Measurements from ENCODE around the gene AK8. TPM values are rescaled to one million over a fixed set of nuclear protein-coding genes. Genes with fewer than 3 reads are reported as not detected.

AK8 gene
- polyA plus RNA-seq, 4 donors, result 3.2 to 4.4 (median 4.1) TPM

DNA sequence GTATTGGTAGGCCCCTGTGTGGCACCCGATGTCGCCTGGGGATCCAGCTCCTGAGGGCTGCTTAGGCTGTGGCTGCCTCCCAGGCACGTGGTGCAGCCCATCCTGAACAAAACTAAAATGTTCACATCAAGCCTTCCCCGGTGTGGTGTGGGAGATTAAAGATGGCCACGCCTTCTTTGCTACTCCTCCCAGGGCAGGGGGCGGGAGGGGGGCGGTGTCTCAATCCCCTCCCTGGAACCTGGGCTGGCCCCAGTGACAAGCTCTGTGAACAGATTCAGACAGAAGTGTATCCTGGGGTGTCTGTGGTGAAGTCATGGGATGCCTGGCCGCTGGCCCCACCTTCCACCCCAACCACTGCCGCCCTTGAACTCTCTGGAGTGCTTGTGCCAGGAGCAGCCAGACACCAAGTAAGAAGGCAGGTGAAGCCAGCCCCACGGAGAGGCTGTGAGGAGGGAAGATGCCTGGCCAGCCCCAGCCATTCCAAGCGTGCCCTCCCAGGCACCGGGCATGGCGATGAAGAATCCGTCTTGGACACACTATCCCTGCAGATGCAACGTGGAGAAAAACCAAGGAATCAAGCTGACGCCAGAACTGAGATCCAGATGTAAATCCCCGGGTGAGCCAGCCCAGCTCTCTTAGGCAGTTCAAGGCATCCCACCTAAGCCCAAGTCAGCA, 75.8 kb downstream of the AK8 start:
- no peak for DNase-seq (ENCODE audit: low read depth in 4 of 4, low spot score in 3 of 4)

DNA sequence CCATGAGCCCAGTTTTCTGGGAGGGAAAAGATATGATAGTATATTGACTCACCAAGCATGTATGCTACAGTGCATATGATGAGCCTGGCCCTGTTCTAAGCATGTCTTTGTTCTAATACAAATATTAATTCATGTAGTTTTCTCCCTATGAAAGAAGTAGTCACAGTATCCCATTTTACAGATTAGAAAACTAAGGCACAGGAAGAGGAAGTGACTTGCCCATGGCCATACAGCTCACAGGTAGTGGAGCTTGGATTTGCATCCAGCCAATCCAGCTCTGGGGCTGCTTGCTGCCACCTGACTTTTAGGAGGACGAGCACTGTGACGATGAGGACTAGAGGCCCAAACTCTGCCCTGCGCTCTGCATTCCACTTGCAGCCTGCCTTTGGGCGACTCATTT, 76.4 kb downstream of the AK8 start:
- DNase-seq (ENCODE audit: low read depth in 4 of 4, low spot score in 3 of 4), result no peak

DNA sequence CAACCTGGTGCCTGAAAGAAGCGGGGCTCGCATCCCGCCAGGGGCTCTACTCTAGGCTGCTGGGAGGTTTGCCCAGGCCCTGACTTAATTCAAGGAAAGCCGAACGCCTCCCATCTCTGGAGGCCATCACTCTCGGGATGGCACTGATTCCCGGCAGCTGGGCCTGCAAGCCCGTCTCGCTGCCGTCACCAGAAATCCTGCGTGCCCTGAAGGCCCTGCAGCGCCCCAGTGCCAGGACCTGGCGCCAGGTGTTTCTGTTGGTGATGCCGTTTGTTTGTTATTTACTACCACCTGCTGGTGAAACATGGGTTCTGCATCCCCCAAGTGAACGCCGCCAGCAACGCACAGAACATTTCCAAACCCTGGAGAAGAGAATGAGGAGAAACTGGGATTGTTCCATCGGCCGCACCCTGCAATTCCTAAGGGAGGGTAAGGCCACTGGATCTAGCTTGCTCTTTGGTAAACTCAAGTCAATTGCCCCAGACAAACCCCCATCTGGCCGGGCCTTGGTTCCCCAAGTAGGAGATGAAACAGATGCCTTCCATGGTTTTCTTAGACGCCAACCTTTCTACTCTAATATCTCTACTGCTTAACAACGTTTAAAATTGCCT, 77.9 kb downstream of the AK8 start:
- peak; percentile 28 to 45 (median 39) for DNase-seq (ENCODE audit: low read depth in 4 of 4, low spot score in 3 of 4)

DNA sequence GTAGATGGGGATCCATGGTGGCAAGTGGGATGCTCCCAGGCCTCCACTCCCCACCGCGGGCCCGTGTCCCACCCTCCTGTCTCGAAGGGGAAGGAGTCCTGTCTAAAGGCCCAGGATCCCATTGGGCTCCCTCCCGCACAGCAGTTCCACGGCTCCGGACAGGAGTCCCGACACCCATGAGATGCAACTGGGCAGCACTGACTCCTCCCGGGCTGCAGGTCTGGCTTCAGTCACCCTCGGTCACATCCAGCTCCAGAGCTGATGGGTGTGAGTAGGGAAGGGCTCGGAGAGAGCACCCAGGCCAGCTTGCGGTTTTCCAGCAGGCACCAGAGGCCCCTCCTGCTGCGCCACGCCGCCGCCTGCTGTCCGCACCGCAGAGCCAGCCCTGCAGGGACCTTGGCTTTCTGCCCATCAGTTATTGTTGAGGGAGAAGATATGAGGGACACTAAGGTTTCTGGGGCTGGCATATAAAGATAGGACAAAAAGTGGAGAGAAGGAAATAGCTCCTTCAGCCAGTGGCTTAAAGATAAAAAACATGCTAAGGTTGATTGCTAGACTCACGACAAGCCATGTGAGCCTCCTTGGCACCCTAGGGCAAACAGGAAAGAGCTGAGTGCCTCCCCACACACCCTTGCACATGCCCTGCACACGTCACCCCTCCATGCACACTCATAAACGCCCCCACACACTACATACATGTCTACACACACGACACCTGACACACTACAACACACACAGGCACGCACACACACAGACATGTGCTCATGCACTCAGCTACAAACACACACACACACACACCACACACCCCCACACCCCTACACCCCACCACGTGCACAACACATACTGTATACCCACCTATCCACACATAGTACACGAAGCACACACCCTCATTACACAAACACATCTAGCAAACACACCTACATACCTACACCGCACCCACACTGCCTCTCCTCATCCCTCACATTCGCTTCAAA, 79.0 kb downstream of the AK8 start:
- no peak for DNase-seq (ENCODE audit: low read depth in 4 of 4, low spot score in 3 of 4)

DNA sequence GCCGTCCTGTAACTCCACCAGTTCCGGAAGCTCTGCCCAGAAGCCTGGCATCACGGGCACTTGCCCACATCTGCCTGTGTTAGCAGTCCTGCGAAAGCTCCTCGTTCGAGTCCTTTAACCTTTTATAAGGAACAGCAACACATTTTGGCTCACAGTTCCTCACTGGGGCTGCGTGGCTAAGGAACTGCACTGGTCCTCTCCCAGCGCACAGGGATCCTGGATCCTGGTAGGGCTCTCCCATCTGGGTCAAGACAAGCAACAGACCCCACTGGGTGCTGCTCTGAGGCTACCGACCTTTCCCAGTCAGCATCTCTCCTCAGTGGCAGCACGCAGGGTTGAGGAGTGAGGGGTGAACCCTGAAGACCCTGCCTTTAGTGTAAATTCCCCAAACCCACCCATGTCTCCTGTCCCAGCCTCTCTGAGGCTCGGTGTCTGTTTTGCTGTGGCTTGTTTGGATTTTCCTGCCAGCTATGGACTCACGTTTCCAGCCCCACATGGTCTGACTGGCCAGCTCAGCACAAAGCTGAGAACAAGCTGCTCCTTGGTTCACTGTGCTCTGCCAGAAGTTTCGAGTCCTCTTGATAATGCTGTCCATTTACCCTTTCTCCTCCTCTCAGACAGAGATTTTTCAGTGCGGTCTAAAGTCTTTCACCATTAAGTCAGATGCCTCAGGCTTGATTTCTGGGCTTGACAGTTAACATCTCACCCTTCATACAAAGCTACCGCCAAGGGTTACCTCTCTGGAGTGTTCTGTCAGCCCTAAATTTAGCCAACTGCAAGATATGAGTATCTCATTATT, 80.0 kb downstream of the AK8 start:
- DNase-seq (ENCODE audit: low read depth in 4 of 4, low spot score in 3 of 4), result no peak

DNA sequence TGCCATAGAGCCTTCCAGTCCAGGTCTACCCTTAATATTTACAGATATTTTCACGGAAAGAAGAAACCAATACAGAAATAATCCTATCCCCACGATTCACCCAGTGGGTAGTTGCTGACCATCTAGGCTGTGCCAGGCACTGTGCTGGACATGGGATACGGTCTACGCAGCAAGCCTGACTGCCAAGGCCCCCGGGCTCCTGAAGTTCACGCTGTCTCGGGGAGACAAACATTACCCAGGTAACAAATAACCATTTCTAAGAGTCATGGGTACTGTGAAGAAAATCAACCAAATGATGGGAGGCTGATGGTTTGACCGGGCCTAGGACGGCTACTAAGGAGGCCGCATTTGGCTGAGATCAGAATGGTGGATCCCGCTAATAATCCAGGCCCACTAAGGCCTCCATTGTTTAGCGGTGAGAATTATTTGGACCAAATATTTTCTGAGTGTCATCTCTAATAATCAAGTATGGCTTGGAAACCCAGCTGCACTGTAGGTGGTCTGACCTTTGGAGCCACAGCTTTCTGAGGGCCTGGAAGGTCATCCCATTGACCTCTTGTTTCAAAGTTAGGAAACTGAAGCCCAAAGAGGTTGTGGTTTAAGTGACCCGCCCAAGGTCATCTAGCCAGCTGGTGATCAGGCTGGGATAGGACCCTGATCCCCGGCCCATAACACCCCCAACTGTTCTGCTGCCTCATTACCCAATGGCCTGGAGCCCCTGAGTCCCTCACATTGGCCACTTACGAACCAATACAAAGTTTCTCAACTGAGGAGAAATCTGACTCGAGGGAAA, 82.4 kb downstream of the AK8 start:
- no peak for DNase-seq (ENCODE audit: low read depth in 4 of 4, low spot score in 3 of 4)

DNA sequence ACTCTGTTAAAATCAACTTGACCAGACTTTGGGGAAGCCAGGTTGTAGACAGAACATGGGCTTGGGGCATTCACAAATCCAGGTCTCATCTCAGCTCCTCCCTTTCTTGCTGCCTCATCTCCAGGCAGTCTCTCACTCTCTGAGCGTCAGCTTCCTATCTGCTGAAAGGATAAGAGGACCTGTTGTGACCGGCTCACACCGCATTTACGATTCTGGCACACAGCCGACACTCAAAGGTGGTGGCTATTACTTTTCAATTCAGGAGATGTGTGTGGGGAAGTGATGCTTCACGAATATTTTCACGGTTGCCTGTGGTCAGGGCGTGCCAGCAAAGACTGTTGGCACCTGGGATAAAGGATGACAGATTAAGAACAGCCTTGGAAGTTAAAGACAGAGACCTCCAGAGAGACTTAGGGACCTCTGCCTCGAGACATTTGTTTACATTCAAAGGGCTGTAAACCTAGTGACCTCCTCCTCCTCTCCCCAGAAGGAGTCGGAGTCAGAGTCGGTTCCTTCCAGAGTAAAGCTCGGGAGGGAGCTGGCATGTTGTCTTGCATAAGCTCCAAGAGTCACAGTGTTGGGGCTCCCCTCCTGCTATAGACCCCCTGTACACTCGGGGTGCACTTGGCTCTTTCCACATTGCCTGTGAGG, 83.2 kb downstream of the AK8 start:
- DNase-seq (ENCODE audit: low read depth in 4 of 4, low spot score in 3 of 4), result no peak

DNA sequence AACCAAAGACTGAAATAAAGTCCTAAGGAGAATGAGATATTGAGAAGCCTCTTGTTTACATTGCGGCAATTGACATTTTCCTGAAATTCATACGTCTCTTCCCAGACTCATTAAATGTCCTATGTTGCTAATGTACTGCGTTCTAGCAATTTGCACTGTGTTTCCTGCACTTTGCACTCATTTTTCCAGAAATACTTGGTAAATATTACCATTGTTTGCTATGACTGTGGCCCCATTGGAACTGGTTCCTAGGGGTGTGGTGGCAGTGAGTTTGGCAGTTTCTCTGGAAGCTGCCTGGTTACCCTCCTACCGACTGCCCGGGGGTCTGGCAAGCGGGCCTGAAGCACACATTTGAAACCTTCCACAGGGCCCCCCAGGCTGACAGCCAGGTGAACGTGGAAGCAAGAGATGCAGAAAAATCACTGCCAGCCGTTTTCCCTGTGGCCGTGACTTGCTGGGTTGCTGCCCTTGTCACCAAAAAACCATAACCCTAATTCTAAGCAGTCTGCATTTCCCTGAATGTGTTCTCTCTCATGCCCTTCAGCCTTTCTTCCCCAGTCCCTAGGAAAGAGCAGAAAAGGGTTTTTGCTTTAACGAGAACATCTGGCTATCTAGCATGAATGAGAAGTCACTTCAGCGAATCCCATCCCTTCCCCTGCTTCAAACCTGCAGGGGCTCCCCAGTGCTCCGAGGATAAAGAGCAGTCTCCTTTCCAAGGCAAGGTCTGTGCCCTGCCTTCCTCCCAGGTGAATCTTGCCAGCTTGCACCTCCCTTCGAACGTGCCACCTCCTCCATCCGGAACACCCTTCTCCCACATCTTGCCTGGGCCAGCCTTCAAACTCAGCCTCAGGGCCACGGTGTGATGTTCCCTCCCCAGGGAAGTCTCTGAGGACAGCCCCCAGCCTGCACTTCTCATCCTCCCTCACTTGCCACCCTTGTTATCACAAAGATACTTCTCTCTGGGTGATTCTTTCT, 84.2 kb downstream of the AK8 start:
- no peak for DNase-seq (ENCODE audit: low read depth in 4 of 4, low spot score in 3 of 4)

DNA sequence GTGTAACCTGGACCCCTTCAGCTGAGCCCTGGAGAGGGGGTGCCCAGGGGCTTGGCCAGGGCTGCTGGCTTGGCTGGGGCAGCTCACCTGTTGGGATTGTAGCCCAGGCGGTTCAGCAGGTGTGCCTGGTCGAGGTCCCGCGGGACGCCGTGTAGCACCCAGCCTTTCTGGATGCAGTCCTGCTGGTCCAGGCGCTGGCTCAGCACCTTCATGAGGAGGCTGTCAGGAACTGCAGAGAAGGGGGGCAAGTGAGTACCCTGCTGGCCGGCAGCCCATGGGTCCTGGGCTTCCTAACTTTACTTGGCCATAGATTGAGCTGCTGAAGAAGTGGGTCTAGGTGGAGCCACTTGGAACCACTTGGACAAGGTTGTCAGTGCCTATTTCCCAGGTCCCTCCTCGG, 85.5 kb downstream of the AK8 start:
- no peak for DNase-seq (ENCODE audit: low read depth in 4 of 4, low spot score in 3 of 4)

DNA sequence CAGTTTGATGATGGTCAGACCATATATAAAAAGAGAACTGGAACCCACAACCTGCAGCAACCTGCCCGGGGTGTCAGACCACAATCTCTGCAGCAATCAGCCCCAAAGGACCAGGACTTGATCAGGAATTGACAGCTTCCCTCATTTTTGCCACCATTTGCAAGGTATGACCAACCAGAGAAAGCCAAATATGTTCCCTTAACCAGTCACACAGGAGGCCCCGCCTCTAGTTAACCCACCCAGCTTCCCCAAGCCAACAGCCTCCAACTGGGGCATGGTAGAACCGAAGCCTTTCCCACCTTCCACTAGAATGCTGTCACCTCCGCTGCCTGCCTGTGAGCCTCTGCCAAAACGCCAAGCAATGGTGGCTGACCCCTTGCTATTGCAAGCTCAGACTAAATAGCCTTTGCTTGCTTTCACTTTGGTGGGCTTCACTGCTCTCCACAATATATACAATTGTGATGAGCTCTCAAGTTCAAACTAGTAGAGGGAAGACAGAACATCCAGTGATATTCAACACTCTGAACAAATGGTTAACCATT, 86.3 kb downstream of the AK8 start:
- DNase-seq (ENCODE audit: low read depth in 4 of 4, low spot score in 3 of 4), result no peak

DNA sequence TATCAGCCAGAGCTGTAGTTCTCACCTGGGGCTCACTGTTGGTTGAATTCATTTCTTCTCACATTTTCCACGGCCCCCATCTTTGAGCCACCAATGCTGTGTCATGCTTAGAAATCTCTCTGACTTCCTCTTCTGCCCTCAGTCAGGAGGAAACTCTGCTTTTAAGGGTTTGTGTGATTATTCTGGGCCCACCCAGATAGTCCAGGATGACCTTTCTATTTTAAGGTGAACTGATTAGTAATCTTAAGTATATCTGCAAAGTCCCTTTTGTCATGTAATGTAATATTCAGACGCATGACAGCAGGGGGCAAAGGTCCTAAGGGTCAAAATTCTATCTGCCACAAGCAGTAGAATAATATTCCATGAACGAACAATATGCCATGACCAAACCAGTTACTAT, 88.4 kb downstream of the AK8 start:
- no peak for DNase-seq (ENCODE audit: low read depth in 4 of 4, low spot score in 3 of 4)

DNA sequence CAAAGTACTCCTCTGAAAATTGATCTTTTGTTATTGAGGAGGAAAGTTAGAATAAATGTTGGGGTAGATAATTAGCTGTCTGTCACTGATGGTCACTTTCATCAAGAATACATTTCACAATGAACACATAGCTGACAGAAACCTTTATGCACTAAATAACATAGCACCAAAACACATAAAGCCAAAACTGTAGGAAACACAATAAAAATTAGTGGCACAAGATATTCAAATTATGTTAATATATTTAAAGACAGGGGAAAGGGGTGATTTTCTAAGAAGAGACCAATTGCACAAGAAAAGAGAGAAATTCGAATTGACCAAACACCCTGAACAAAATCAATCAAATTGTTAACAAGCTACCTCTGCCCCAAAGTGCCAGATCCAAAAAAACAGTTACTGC, 89.7 kb downstream of the AK8 start:
- no peak for DNase-seq (ENCODE audit: low read depth in 4 of 4, low spot score in 3 of 4)

DNA sequence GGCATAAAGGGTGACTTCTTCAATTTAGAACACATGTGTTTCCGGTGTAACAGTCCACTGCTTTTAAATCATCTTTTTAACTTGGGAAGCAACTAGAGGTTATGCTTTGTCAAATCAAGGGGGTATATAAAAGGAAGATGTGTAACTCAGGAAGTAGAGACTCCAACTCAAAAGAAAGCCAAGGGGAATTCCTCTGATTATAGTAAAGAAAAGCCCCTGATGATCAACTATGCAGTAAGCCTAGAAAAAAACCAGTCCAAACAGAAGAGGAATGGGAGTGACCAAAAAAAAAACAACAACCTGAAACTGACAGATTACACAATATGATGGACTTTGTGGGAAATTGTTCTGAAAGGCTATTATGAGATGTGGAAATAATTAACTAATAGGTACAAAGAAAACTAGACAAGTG, 90.3 kb downstream of the AK8 start:
- DNase-seq (ENCODE audit: low read depth in 4 of 4, low spot score in 3 of 4), result no peak

DNA sequence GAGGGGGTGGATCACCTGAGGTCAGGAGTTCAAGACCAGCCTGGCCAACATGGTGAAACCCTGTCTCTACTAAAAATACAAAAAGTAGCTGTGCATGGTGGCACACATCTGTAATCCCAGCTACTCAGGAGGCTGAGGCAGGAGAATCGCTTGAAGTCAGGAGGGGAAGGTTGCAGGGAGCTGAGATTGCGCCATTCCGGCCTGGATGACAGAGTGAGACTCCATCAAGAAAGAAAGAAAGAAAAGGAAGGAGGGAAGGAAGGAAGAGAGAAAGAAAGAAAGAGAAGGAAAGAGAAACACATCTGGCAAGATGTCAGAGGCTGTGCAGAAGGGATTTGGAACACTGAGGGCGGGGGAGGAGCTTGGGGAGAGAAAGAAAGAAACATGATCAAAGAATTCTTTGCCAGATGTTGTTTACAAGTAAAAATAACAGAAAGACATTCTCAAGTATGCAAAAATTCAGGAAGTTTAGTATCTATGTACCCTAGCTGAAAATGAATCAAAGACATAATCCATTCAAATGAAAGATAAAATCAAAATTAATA, 93.7 kb downstream of the AK8 start:
- no peak for DNase-seq (ENCODE audit: low read depth in 4 of 4, low spot score in 3 of 4)

DNA sequence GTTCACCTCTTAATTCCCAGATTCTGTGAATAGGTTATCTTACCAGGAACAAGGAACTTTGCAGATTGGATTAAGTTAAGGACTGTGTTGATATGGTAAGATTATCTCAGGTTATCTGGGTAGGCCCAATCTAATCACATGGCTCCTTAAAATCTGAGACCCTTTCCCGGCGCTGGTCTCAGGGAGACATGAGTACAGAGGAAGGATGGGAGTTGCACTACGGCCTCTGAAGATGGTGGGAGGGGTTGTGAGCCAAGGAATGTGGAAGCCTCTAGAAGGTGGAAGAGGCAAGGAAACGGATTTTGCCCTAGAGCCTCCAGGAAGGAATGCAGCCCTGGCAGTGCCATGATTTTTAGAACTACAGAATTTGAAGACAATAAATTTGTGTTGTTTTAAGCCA, 95.1 kb downstream of the AK8 start:
- DNase-seq (ENCODE audit: low read depth in 4 of 4, low spot score in 3 of 4), result no peak

DNA sequence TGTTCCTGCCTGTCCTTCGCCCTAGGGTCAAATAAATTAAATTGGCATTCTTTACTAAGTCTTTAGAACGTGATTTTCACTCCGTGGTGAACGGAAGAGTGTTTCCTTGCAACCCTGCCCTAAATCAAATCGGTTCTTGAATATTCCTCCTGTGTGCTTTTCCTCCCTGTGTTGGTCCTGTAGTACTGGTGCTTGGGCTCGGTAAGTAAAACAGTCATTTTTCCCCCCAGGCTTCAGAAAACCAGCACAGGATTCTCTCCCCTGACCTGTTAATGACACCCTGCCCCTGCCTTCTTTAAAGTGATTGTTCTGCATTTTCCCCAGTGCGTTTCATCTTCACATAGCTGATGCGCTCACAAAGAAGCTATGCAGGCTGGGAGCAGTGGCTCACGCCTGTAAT, 96.0 kb downstream of the AK8 start:
- DNase-seq (ENCODE audit: low read depth in 4 of 4, low spot score in 3 of 4), result no peak

DNA sequence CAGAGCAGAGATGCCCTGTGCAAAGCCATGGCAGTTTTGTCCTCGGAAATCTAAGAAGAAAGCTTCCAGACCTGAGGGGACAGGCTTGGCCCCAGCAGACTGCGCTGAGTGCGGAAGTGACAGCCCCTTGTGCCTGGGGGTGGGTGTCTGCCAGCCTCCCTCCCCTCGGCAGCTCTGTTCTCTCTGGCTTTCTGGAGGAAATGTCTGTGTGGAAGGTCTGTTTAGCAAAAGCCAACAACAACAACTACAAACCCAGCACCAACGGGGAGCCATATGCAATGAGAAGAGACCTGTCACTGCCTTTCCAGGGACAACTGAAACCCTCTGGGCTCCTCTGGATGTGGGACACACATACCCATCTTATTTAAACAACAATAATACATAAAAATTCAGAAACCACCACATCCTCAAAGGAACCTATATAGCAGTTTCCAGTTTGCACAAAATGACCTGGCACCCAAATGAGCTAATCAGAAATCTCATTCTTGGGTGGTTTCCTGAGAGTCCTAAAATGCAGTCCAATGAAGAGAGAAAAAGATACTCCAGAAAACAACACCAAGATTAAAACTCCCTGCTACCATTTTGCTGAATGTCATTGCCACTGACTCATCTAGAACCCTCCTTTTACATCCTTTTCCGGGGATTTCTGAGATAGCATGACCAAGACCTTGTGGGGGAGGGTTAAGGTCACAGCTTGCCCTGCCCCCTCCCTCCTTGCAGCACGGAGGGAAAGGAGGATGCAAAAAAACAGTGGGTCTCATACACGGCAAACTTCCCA, 97.7 kb downstream of the AK8 start:
- no peak for DNase-seq (ENCODE audit: low read depth in 4 of 4, low spot score in 3 of 4)
